Stimulated activated CD4-positive, alpha-beta T cell treated with anti-CD3 and anti-CD28 coated beads, Interleukin-15, amount 100 ng/mL, for 1 hour (primary cell): ENCODE data around the gene WNT3A.

Experiments
- DNase-seq, 2 donors: peaks; one replicate each; pipeline ENCODE4 v3.0.0-alpha.2; 2020; ENCODE audit warnings: low read depth in 1 of 2, low spot score in 1 of 2

The WNT3A gene

GRCh38 chr1:228048659-228049298 is 42.0 kb downstream of the WNT3A start:
- no peak for DNase-seq

GRCh38 chr1:228050571-228051231 is 43.9 kb downstream of the WNT3A start:
- no peak for DNase-seq

- DNase-seq, result no peak
Observed at GRCh38 chr1:228058172-228058948, 51.6 kb downstream of the WNT3A start.

- DNase-seq, result no peak
Observed at GRCh38 chr1:228058949-228059633, 52.3 kb downstream of the WNT3A start.

- peak; percentile 31 to 47 for DNase-seq
Observed at GRCh38 chr1:228059634-228060457, 53.0 kb downstream of the WNT3A start.

- no peak for DNase-seq
Observed at GRCh38 chr1:228060458-228061190, 53.8 kb downstream of the WNT3A start.

- DNase-seq, result no peak
Observed at GRCh38 chr1:228061411-228062084, 54.8 kb downstream of the WNT3A start.

- DNase-seq, result no peak
Observed at GRCh38 chr1:228062085-228062791, 55.4 kb downstream of the WNT3A start.

GRCh38 chr1:228062812-228063211 is 56.0 kb downstream of the WNT3A start:
- no peak for DNase-seq

- DNase-seq, result no peak
Observed at GRCh38 chr1:228063251-228064191, 56.7 kb downstream of the WNT3A start.

GRCh38 chr1:228064296-228064695 is 57.5 kb downstream of the WNT3A start:
- no peak for DNase-seq

GRCh38 chr1:228064741-228065542 is 58.1 kb downstream of the WNT3A start:
- DNase-seq, result no peak

GRCh38 chr1:228065543-228066347 is 58.9 kb downstream of the WNT3A start:
- DNase-seq, result no peak

GRCh38 chr1:228066416-228066815 is 59.6 kb downstream of the WNT3A start:
- no peak for DNase-seq

GRCh38 chr1:228066891-228067654 is 60.3 kb downstream of the WNT3A start:
- no peak for DNase-seq
